GM12864 (cell line): ENCODE results near the gene AMH.

Experiments
- DNase-seq: peaks from one replicate; pipeline ENCODE4 v3.0.0-alpha.2; 2011; ENCODE audit warnings: low read depth
- H3K4me3 ChIP-seq: 2 replicates; pipeline ENCODE4 v1.5.1; 2011; ENCODE audit warnings: mild to moderate bottlenecking, low read depth, low read length, control low read depth
- CTCF ChIP-seq: IDR thresholded peaks from 2 replicates; pipeline ENCODE4 v1.5.1; 2011; ENCODE audit warnings: low read depth, mild to moderate bottlenecking, moderate library complexity, low read length, control low read depth, inconsistent platforms; ENCODE audit errors: missing control alignments

Gene AMH

GRCh38 chr19:2266183-2266993, 17.3 kb downstream of the AMH start:
- DNase-seq = peak; percentile 57

GRCh38 chr19:2268480-2268830, 19.3 kb downstream of the AMH start:
- no peak for DNase-seq
- peak overlapping the region; percentile 62; the same call in 1 of the 2 replicates for H3K4me3 ChIP-seq
- no peak for TF ChIP-seq CTCF

More at GRCh38 chr19:2266183-2266993, 17.3 kb downstream of the AMH start:
- H3K4me3 ChIP-seq = no peak overlapping the region
- TF ChIP-seq CTCF = no peak

- DNase-seq = no peak
- H3K4me3 ChIP-seq = peak overlapping the region; percentile 62
- no peak for TF ChIP-seq CTCF
Measured at GRCh38 chr19:2268861-2269243, 19.7 kb downstream of the AMH start.

GRCh38 chr19:2269244-2270156, 20.4 kb downstream of the AMH start:
- peak; percentile 24 for TF ChIP-seq CTCF
- H3K4me3 ChIP-seq = peak overlapping the region; percentile 95
- DNase-seq = peak; percentile 79

- TF ChIP-seq CTCF = no peak
- no peak for DNase-seq
- peak overlapping the region; percentile 95 for H3K4me3 ChIP-seq
Measured at GRCh38 chr19:2270157-2270422, 21.0 kb downstream of the AMH start.

- DNase-seq = no peak
- no peak for TF ChIP-seq CTCF
- H3K4me3 ChIP-seq = peak overlapping the region; percentile 95
Measured at GRCh38 chr19:2270423-2271233, 21.5 kb downstream of the AMH start.
